HS-27A (cell line): ENCODE measurements around the gene SH3D21.
A peak's percentile ranks its signal among the peaks of the same experiment; 100 is the strongest.

ENCODE experiments used
- DNase-seq: peaks from one replicate; pipeline ENCODE4 v3.0.0-alpha.2; 2012; ENCODE audit warnings: low read depth, missing footprints

Gene SH3D21

DNA sequence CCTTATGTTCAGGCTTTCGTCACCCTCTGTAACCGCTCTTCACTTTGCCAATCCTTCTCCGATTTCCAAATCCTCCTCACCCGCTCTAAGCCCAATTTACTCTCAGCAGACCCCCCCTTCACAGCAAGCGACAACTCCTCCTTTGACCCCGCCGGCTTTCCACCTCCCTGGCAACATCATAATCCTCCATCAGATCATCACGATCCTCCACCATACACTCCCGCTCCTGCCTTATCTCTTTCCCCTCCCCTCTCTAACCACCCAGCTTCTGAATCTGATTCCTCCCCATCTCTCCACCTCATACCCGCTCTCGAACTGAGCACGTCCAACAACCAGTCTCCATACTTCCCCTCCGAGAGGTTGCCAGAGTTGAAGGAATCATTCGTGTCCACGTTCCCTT lies 24.8 kb downstream of the SH3D21 start:
- DNase-seq: no peak

DNA sequence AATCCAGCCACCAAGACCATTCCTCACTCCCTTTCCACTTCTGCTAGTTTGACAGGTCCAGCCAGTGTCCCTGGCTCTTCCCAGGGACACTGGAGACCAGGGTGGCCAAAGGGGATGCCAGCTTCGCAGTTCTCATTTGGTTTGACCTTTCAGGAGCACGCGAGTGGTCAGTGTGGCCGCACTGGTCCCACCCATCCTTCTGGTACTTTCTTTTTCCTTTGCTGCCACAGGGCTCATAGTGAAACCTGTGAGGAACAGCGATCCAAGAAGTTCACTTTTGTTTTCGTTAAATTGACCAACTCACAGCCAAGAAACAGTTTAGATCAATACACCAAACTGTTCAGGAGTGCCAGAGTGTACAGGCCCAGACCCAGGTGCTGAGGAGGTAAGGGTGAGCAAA lies 31.7 kb downstream of the SH3D21 start:
- DNase-seq: no peak

DNA sequence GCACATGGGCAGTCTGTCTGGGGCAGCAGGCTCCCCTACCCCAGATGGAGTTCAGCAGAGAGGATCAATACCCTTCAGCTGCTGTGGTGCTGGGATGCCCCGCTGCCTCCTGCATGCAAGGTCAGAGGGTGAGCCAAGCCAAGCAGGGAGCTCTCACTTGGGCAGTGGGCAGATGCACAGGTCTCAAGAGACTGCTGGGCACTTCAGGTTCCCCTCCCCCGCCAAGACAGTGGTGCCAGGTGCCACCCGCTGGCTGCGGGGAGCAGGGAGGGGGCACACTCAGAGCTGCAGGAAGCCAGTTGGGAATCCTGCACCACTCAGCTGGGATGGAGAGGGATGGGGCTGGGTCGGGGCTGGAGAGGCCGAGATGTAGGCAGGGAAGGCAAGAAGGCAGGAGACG lies 33.0 kb downstream of the SH3D21 start:
- DNase-seq: no peak

DNA sequence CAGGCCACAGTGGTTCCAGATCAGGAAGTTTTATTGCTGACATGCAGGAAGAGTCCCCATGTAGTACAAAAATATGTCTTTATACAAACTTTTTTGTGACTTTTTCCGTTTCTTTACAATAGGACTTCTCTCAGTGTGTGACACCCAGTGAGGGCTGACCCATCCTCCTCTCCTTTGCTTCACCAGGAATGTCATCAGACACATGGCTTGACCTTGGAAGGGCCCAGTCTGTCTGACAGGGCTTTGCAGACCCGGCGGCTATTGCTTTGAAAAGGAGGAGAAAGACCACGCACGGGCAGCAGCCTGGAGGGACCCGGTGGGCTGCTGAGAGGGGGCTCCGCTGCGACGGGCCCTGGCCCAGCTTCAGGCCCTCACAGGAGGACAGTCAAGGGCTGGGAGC lies 33.4 kb downstream of the SH3D21 start:
- DNase-seq: no peak

DNA sequence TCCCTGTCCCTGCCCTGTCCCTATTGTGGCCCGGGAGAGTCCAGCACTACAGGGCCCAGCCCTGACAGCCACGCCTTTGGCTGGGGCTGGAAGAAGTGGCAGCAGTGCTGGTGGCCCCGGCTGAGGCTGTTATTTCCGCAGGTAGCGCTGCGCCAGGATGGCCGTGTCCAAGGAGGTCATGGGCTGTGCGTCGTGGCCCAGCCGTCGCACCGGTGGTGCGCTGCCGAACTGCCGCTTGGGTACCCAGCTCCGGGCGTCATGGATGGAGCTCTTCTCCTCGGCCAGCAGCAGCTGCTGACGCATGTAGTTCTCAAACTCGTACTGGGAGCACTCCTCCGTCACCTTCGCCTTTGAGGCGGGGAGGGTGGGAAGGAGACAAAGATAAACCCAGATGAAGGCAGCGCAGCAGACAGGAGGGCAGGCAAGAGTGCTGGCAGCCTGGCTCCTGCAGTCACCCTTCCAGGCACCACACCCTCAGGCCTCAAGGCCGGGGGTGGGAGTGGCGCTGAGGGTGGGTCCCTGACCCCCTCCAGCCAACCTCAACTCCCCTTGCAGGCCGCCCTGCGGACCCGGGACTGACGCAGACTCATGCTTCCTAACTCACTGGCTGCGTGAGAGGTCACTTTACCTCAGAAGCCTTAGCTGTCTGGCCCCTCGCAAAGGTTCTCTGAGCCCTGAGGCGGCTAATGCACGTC lies 35.6 kb downstream of the SH3D21 start:
- no peak for DNase-seq

DNA sequence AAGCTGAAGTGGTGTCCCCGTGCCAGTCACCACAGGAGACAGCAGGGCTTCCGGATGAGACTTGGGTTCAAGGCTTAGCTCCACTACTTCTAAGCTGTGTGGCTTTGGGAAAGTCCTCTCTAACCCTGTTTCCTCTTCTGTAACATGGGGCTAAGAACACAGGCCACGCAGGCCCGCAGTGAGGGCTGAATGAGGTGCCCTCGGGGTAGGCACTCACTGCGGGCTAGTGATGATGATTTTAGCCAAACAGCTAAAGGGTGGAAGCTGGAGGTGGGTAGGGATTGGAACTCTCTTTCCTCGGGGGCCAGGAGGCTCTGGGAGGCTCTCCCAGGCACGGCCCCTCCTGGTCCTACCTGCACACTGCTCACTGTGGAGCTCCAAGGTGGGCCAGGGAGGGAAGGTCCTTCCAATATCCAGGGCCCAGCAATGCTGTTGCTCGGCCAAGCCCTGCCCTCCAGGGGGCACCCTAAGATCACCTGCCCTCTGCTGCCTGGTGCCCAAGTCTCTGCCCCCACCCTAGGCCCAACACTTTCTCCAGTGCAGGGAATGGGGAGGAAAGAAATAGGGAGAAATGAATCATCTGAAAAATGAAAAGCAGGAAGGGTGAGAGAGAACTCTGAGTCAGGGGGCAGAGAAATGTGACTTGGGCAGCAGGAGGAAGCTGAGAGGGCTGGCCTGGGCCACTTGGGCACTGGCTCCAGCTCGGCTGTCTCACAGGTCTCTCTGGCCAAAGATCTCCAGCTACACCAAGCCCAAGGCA lies 36.4 kb downstream of the SH3D21 start:
- DNase-seq: peak; percentile 82

DNA sequence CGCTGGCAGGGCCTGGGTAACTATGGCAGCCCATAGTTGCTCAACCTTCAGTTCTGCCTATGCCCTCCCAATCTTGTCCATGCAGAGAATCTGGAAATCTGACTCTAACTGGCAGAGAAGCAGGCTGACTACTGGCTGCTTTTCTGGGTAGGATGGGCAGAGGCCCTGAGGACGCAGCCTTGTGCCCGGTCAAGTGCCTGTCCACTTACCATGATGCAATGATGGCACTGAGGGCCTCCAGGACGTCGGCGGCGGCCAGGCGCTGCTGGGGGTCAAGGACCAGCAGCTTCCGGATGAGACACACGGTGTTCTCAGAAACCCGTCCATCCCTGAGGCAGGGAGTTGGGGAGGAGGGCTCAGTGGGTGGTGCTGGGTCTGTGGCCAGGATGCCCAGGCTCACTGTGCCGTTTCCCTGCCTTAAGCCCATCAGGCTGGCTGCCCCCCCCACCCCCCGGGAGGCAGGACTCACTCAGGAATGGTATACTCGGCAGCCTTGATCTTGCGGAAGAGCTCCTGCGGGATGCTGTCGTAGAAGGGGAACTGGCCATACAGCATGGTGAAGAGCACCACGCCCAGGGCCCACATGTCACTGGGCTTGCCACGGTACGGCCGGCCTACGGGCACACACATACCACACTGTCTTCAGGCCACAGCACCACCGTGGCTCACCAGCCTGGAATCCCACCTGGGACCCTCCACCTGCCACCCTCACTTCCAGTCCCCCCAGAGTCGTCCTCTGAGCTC lies 37.7 kb downstream of the SH3D21 start:
- no peak for DNase-seq

DNA sequence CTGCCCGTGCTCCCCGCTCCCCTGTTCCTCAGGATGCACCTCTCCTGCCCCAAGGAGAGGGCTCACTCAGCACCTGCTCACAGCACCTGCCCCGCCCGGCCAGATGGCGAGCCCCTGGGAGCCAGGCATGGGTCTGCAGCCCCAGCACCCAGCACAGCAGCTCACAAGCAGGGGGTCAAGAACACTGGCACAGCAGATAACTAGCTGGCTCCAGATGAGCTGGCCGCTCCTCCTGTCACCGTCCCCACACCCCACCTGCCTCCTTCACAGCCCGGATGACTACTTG lies 38.2 kb downstream of the SH3D21 start:
- no peak for DNase-seq

DNA sequence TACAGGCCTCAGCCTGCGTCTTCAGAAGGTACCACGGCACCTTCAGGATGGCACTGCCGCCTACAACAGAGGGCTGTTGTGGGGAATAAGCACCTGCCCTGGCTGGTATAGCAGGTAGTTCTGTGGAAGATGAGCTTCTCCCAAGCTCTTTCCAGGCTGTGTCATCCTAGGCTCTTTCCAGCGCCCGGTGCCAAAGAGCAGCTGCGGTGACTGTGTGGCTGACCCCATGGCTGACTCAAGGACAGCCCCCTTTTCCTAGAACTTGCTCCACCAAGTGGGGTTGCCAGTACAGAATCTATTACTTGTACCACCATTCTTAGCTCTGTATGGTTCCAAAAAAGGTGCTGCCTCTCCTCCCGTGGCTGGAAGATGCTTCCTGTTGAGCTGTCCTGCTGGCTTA lies 39.2 kb downstream of the SH3D21 start:
- no peak for DNase-seq

DNA sequence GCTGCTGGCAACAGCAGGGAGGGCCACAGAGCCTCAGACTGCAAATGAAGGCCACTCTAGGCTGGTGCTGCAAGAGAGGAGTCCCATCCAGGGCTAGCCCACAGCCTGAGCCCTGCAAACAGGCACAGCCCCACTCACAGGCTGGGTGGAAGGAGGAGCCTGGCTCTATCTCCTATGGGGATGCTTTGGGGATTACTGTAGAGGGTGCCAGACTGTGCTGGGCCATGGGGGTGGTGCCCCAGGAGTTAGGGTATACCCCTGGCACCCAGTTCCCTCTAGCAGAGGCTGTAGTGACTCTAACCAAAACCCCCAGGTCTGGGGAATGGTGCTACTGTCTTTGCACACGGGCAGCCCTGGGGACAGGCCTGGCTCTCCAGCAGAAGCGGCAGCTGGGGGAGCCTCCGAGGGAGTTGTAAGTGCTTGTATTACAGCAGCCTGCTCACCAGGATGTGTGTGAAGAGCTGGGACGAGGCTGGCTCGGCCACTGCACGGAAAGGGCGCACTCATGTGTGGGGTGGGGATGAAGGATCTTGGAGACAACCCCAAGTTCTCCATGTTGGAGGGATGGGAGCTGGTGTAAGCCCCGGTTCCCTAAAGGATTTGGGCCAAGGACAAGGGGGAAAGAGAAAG lies 40.7 kb downstream of the SH3D21 start:
- no peak for DNase-seq

DNA sequence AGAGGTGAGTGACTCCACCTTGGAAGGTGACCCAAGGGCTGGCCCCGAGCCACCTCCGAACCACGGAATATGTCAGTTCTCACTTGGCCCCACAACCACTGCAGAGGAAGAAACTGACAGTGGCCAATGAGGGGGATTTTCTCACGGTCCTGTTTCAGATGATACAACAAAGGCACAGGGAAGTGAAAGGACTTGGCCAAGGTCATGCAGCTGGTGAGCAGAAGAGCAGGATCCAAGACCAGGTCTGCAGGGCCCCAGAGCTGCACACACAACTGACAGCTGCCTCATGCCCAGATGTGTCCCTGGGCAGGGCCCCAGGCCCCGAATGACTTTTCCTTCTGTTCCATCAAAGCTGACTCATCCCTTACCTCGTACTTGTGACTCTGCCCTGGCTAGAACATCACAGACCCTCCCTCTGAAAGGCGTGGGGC lies 43.1 kb downstream of the SH3D21 start:
- no peak for DNase-seq

DNA sequence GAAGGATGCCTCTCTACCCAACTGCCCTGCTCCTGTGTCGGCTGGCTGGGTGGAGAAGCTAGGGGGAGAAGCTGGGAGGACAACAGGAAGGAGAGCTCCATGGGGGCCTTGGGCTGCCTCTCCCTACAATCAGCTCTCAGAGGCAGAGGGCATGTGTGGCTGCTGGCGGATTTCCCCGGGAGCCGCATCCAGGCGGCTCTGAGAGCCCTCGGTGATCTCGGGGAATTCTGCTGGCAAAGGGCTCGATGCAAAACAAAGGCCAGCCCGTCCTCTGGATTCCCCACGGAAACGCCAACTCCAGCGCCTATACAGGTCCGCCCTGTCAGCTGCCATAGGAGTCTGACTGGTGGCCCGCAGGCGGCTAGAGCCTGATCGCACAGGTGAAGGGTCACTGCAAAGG lies 43.7 kb downstream of the SH3D21 start:
- DNase-seq: no peak

DNA sequence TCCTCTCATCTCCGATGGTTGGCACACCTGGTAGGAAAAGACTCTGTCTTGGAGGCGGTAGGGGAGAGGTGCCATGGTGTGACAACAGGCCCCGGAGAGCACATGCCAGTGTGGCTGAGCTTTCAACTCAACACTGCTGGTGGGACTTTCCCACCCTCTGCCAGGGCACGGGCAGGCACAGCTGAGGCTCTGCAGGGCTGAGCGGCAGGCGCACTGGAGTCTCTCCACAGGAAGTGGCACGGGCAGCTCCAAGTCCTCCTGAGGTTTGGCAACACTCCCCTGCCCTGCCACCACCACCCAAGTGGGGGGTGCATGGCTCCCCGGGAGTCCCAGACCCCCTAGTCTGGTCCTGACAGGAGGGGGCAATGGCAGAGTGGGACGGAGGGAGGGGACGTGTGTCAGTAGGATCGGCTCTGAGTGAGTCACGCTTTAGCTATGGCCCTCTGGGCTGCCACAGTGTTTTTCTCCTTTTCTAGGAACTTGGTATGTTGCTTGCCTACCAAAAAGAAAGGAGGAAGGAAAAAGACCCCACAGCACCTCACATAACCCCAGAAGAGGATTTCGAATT lies 44.6 kb downstream of the SH3D21 start:
- DNase-seq: peak; percentile 96

DNA sequence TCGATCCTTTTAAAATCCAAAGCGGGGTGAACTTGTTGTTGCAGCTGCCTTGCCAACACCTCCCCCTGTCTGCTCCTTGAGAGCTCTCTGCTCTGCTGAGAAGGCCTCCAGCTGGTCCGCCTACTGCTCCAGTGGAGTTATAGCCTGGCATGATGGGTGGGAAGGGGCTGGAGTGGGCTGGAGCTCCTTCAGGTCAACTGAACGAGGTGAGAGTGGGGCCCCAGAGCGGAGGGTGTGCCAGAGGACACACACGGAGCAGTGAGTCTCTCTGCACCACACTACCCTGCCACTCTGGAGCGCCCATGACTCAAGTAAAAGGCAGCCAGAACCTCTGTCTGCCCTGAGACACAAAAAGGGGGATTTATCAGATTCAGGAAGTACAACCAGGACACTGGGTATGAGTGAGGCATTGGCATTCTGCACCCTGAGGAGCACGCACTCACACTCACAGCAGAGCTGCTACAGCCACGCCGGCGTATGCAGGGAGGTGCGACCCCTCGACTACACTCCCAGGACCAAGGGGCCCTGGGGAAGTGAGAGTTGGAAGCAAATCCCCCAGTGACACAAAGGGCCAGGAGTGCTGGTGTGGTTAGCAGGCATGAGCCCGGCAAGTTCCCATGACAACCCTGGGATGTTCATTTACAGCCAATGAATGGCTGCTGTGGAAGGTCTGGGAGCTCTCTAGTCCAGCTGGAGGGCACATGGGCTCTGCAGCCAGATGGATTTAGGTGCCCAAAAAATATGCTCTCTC lies 45.2 kb downstream of the SH3D21 start:
- peak; percentile 93 for DNase-seq

DNA sequence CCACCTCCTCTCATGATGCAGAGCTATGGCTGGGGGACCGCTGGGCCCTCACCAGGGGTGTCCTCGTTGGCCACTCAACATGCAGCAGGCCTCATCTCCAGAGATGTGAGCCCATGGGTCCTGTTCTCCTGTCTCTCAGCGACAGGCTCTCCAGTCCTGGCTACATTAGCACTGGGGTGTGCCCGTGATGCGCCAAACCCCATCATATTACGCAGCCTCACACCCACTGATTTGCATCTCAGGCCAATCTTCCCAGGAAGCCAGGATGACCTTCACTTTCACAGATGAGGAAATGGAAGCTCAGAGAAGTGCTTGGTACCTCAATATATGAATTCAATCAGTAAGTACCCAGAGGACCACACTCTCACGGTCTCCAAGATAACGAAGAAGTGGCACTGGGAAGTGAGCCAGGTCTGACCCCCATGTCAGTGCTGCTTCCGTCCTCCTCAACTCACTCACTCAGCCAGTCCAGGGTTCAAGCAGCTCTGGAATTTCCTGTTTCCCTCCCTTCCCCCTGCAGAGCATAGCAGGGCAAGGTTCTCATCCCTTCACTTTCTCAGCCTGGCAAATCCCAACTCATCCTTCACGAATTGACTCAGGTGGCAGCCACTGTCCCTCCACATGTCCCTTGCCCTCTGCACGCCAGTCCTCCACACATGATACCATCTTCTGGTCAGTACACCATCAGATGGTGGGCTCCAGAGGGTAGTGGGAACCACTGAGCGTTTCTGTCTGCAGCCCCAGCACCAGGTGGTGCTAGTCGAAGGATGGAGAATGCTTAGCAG lies 46.1 kb downstream of the SH3D21 start:
- peak; percentile 91 for DNase-seq

DNA sequence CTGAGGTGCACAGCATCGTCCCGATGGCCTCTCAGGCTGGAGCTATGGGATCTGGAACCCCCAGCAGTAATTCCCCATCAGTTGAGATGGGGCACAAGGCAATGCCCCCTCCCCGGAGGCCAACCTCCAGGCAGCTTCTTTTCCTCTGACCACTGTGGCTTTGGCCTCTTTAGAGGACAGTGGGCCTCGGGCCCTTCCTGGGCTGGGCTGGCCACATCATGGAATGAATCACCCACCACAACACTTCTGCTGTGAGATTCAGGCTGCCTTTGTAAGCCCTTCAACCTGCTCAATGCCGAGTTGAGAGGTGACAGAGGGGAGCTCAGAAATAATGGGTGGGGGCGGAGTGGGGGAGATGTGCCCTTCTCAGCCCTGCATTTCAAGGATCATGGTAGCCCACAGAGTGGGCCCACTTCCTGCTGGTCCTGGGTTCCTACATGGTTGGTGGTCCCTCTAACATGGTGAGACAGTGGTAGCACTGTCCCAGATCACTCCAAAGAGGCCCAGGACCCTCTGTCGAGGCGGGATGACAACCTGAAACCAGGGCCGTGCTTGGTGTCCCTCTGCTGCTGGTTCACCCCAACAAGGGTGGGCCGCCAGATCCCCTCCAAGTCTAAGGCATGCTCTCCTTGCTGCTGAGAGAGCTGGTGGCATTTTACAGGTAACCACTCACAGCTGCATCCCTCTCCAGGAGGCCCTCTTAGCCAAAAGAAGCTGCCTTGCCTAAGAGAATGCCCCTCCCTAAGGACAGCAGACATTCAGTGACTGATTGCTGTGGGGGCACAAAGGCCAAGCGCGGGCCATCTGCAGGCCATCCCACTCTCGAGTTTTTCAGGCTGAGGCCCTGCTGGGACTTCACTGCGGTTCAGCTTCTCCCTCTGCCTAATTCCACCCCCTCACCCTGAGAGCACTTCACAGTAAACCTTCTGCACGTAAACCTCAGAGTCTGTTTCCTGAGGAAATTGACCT lies 47.0 kb downstream of the SH3D21 start:
- peak; percentile 76 for DNase-seq

DNA sequence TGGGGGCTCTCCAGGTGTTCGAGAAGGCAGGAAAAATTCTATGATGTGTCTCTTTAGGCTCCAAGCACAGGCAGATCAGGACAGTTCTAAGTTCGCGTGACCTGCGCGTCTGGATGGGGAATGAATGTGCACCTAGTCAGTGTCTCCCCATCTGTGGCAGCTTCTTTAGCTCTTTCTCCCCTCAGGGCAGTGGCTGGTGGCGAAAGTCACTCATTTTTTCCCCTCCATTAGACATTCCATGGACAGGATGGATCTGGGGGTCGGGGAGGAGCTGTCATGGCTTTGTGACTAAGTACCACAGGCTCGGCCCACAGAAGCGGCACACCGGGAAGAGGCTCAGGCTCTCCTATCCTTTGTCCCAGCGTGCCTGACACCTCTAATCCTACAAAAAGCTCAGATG lies 48.3 kb downstream of the SH3D21 start:
- no peak for DNase-seq

DNA sequence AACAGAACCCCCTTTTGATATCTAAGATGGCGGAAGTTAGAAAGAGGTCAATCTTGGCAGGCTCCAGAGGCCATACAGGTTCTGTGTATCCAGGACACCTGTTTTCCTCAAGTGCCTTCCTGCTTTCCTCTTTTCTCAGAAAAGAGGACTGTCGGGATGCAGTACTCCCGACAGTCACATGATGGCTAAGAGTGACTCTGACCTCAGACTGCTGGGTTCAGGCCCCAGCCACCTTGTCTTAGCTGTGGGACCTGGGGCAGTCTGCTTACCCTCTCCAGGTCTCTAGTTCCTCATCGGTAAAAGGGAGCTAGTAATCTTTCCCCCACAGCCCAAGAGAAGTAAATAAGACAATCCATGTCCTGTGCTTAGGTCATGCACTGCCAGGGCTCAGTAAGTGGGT lies 49.6 kb downstream of the SH3D21 start:
- DNase-seq: no peak

DNA sequence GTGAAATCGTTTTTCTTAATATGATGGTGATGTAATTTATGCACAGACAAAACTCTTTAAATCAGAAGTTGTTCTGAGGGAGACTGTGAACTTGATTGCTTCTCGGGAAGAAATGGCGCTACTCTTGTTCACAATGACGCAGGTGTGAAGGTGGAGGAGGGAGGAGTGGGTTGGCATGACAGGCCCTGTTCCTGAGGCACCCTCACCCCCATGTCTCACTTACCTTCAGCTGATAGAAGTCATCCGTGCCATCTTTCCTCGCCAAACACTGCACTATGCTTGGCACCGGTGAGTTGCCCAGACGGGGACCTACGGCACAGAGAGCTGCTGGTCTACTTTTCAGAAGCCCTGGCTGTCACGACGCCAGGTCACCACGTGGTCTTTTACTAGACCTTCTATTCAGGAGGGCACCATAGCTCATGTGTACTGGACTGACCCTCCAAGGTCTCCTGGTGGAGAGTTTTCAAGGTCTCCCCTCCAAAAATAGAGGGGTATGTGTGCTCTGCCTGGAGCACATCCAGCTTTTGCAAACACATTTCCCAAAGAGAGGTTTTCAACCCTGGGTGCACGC lies 52.4 kb downstream of the SH3D21 start:
- DNase-seq: no peak
